ENCODE results near the gene ABHD17A. TPM values are rescaled to one million over a fixed set of nuclear protein-coding genes. Genes with fewer than 3 reads are reported as not detected.

Gene ABHD17A
- total and polyA plus RNA-seq, 9 of the 15 experiments (the other 6 are each of a cell fraction or from before 2014, with no cell fraction given), result 0.04 to 135 (median 21.8) TPM; not detected in 1

DNA sequence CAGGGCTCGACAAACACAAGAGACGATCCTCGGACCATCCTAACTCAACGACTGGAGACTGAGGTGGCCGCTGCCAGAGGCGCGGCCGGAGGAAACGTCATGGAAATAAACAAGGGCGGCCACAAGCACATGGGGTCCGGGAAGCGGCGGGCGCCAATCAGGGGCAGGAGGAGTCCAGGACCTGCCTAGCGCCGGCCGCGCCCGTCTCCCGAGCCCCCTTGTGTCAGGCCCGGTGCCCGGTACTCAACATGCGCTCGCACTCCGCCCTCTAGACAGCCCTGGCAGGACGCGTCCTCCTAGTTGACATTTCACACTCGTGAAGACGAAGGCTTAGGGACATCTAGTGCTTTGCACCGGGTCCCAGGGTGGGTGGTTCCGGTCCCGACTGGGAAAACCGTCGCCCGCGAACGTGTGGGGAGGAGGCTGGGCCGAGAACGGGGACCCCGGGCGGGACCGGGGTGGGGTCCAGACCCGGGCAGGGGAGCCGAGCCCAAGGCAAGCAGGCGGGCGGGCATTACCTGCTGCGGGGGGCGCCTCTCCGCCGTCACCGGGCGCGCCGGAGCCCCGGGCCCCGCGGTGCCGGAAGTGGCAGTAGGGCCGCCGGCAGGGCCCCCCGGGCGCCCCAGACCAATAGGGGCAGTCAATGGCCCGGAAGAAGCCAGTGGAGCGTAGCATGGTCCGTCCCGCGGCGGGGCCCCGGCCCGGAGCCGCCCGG, 37.5 kb downstream of the ABHD17A start (continued):
- TF ChIP-seq, protein P1, sequence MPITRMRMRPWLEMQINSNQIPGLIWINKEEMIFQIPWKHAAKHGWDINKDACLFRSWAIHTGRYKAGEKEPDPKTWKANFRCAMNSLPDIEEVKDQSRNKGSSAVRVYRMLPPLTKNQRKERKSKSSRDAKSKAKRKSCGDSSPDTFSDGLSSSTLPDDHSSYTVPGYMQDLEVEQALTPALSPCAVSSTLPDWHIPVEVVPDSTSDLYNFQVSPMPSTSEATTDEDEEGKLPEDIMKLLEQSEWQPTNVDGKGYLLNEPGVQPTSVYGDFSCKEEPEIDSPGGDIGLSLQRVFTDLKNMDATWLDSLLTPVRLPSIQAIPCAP (CRISPR knock-in tag; IDR thresholded peaks at IDR 0.05; ENCODE audit: borderline replicate concordance), result no peak
- no peak for TF ChIP-seq MTA3 (IDR thresholded peaks at IDR 0.05; ENCODE audit: borderline replicate concordance)
- TF ChIP-seq, protein P2, sequence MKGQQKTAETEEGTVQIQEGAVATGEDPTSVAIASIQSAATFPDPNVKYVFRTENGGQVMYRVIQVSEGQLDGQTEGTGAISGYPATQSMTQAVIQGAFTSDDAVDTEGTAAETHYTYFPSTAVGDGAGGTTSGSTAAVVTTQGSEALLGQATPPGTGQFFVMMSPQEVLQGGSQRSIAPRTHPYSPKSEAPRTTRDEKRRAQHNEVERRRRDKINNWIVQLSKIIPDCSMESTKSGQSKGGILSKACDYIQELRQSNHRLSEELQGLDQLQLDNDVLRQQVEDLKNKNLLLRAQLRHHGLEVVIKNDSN (CRISPR knock-in tag; IDR thresholded peaks at IDR 0.05), result 0 out of 2 replicates have a peak, but pooled peaks have one; percentile 6
- 0 out of 2 replicates have a peak, but pooled peaks have one; percentile 33 for TF ChIP-seq KDM2B (CRISPR knock-in tag; IDR thresholded peaks at IDR 0.05)
- TF ChIP-seq, protein P3, sequence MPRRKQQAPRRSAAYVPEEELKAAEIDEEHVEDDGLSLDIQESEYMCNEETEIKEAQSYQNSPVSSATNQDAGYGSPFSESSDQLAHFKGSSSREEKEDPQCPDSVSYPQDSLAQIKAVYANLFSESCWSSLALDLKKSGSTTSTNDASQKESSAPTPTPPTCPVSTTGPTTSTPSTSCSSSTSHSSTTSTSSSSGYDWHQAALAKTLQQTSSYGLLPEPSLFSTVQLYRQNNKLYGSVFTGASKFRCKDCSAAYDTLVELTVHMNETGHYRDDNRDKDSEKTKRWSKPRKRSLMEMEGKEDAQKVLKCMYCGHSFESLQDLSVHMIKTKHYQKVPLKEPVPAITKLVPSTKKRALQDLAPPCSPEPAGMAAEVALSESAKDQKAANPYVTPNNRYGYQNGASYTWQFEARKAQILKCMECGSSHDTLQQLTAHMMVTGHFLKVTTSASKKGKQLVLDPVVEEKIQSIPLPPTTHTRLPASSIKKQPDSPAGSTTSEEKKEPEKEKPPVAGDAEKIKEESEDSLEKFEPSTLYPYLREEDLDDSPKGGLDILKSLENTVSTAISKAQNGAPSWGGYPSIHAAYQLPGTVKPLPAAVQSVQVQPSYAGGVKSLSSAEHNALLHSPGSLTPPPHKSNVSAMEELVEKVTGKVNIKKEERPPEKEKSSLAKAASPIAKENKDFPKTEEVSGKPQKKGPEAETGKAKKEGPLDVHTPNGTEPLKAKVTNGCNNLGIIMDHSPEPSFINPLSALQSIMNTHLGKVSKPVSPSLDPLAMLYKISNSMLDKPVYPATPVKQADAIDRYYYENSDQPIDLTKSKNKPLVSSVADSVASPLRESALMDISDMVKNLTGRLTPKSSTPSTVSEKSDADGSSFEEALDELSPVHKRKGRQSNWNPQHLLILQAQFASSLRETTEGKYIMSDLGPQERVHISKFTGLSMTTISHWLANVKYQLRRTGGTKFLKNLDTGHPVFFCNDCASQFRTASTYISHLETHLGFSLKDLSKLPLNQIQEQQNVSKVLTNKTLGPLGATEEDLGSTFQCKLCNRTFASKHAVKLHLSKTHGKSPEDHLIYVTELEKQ (CRISPR knock-in tag; IDR thresholded peaks at IDR 0.05), result no peak
- TF ChIP-seq HDAC3 (IDR thresholded peaks at IDR 0.05; ENCODE audit: borderline replicate concordance, partially characterized antibody), result no peak
- TF ChIP-seq TEAD1 (CRISPR knock-in tag; IDR thresholded peaks at IDR 0.05), result 0 out of 4 replicates have a peak, but pooled peaks of 1 of the 2 experiments have one; percentile 11
- no peak for TF ChIP-seq ZBTB8A (IDR thresholded peaks at IDR 0.05; ENCODE audit: partially characterized antibody)
- TF ChIP-seq, protein P4, sequence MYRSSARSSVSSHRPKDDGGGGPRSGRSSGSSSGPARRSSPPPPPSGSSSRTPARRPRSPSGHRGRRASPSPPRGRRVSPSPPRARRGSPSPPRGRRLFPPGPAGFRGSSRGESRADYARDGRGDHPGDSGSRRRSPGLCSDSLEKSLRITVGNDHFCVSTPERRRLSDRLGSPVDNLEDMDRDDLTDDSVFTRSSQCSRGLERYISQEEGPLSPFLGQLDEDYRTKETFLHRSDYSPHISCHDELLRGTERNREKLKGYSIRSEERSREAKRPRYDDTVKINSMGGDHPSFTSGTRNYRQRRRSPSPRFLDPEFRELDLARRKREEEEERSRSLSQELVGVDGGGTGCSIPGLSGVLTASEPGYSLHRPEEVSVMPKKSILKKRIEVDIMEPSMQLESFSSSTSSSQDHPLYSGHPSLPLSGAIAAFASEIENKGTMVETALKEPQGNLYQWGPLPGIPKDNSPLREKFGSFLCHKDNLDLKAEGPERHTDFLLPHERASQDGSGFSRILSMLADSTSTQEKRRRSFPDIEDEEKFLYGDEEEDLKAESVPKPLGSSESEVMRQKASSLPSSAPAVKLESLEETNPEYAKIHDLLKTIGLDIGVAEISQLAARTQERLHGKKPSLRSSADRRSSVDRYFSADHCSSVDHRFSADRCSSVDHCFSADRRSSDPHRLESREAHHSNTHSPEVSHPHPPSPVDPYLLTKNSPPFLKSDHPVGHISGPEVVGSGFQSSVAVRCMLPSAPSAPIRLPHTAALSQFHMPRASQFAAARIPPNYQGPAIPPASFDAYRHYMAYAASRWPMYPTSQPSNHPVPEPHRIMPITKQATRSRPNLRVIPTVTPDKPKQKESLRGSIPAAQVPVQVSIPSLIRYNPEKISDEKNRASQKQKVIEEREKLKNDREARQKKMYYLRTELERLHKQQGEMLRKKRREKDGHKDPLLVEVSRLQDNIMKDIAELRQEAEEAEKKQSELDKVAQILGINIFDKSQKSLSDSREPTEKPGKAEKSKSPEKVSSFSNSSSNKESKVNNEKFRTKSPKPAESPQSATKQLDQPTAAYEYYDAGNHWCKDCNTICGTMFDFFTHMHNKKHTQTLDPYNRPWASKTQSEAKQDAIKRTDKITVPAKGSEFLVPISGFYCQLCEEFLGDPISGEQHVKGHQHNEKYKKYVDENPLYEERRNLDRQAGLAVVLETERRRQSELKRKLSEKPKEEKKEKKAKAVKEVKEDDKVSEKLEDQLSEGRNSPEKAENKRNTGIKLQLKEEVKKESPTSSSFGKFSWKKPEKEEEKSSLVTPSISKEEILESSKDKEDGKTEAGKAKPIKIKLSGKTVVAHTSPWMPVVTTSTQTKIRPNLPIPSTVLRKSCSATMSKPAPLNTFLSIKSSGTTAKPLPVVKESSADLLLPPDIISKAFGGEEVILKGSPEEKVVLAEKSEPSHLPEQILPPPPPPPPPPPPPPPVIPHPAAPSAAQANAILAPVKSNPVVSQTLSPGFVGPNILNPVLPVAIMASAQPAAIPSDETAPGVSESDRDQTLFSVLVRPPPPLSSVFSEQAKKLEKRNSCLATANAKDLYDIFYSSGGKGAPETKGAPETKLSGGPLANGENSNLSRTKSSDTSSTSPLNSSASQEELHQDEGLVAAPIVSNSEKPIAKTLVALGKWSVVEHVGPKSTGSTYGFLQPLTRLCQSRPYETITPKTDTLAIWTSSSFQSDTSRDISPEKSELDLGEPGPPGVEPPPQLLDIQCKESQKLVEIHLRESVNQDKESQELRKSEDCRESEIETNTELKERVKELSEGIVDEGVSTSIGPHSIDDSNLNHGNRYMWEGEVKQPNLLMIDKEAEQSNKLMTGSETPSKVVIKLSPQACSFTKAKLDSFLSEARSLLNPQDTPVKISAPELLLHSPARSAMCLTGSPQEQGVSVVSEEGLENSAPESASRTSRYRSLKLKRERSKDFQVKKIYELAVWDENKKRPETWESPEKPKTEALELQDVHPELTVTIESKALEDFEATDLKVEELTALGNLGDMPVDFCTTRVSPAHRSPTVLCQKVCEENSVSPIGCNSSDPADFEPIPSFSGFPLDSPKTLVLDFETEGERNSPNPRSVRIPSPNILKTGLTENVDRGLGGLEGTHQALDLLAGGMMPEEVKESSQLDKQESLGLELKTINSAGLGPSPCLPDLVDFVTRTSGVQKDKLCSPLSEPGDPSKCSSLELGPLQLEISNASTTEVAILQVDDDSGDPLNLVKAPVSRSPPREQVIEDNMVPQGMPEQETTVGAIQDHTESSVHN (IDR thresholded peaks at IDR 0.05; ENCODE audit: borderline replicate concordance in 1 of 2, low read depth in 1 of 2), result no peak
- TF ChIP-seq KDM5B (IDR thresholded peaks at IDR 0.05; ENCODE audit: insufficient replicate concordance, low read depth, low read length), result peak; percentile 42
- TF ChIP-seq ZNF354B (CRISPR knock-in tag; IDR thresholded peaks at IDR 0.05), result no peak
- no peak for TF ChIP-seq EWSR1 (IDR thresholded peaks at IDR 0.05; ENCODE audit: borderline replicate concordance, low read depth, partially characterized antibody)

Data from K562 (cell line).